CD4-positive, alpha-beta T cell treated with Interleukin-21 for 1 hour (primary cell): ENCODE data around the gene CHCHD6.

ENCODE experiments used
- DNase-seq: peaks from one replicate; pipeline ENCODE4 v3.0.0-alpha.2; 2020

CHCHD6 gene

GRCh38 chr3:126946405-126946804 lies 242.4 kb downstream of the CHCHD6 start:
- DNase-seq: no peak

GRCh38 chr3:126947429-126947828 lies 243.4 kb downstream of the CHCHD6 start:
- DNase-seq: no peak

GRCh38 chr3:126948980-126949535 lies 245.0 kb downstream of the CHCHD6 start:
- DNase-seq: no peak

- DNase-seq: no peak
These were observed 247.5 kb downstream of the CHCHD6 start for GRCh38 chr3:126951561-126951960.

GRCh38 chr3:126952261-126952982 lies 248.4 kb downstream of the CHCHD6 start:
- DNase-seq: no peak

GRCh38 chr3:126952983-126953660 lies 249.1 kb downstream of the CHCHD6 start:
- DNase-seq: no peak

- DNase-seq: no peak
These were observed 250.3 kb downstream of the CHCHD6 start for GRCh38 chr3:126954141-126954842.

GRCh38 chr3:126955004-126955790 lies 251.2 kb downstream of the CHCHD6 start:
- no peak for DNase-seq

- no peak for DNase-seq
These were observed 252.3 kb downstream of the CHCHD6 start for GRCh38 chr3:126956361-126956760.

- no peak for DNase-seq
These were observed 253.0 kb downstream of the CHCHD6 start for GRCh38 chr3:126956866-126957650.

- no peak for DNase-seq
These were observed 254.0 kb downstream of the CHCHD6 start for GRCh38 chr3:126957776-126958637.

GRCh38 chr3:126958638-126959085 lies 254.6 kb downstream of the CHCHD6 start:
- DNase-seq: no peak

- no peak for DNase-seq
These were observed 255.3 kb downstream of the CHCHD6 start for GRCh38 chr3:126959136-126959920.

- no peak for DNase-seq
These were observed 256.0 kb downstream of the CHCHD6 start for GRCh38 chr3:126959921-126960603.

- no peak for DNase-seq
These were observed 256.6 kb downstream of the CHCHD6 start for GRCh38 chr3:126960604-126960995.

GRCh38 chr3:126961191-126961790 lies 257.3 kb downstream of the CHCHD6 start:
- DNase-seq: no peak

GRCh38 chr3:126961791-126962461 lies 257.9 kb downstream of the CHCHD6 start:
- no peak for DNase-seq

GRCh38 chr3:126962756-126963155 lies 258.7 kb downstream of the CHCHD6 start:
- DNase-seq: no peak
